H9 (cell line): ENCODE data around the gene WDR54. TPM values are rescaled to one million over a fixed set of nuclear protein-coding genes. Genes with fewer than 3 reads are reported as not detected.

ENCODE experiments used
- DNase-seq: peaks from one replicate; pipeline ENCODE4 v3.0.0-alpha.2; 2017
- H2AFZ ChIP-seq: one replicate; pipeline ENCODE4 v1.6.1; 2013; ENCODE audit warnings: mild to moderate bottlenecking, low read length, control low read depth, moderate library complexity
- H2AK5ac ChIP-seq: 2 replicates; pipeline ENCODE4 v1.6.1; 2013; ENCODE audit warnings: low read length, control low read depth, mixed read lengths; ENCODE audit not compliant: insufficient read length
- H2BK120ac ChIP-seq: one replicate; pipeline ENCODE4 v1.6.1; 2013; ENCODE audit warnings: low read depth, mild to moderate bottlenecking, low read length, control low read depth, inconsistent platforms; ENCODE audit not compliant: poor library complexity, severe bottlenecking
- H2BK12ac ChIP-seq: 2 replicates; pipeline ENCODE4 v1.6.1; 2013; ENCODE audit warnings: low read length, control low read depth, mixed read lengths, low read depth; ENCODE audit not compliant: insufficient read length
- H2BK15ac ChIP-seq: 2 replicates; pipeline ENCODE4 v1.6.1; 2013; ENCODE audit warnings: low read depth, low read length, control low read depth
- H2BK20ac ChIP-seq: one replicate; pipeline ENCODE4 v1.6.1; 2013; ENCODE audit warnings: low read depth, mild to moderate bottlenecking, low read length, control low read depth, inconsistent platforms; ENCODE audit not compliant: poor library complexity, severe bottlenecking
- H2BK5ac ChIP-seq: 2 replicates; pipeline ENCODE4 v1.6.1; 2013; ENCODE audit warnings: low read length, control low read depth, mixed read lengths; ENCODE audit not compliant: insufficient read length
- H3K14ac ChIP-seq: 2 replicates; pipeline ENCODE4 v1.6.1; 2013; ENCODE audit warnings: low read length, control low read depth; ENCODE audit not compliant: insufficient read depth
- H3K18ac ChIP-seq: 2 replicates; pipeline ENCODE4 v1.6.1; 2013; ENCODE audit warnings: low read depth, mild to moderate bottlenecking, mixed read lengths, low read length, control low read depth; ENCODE audit not compliant: insufficient read length
- H3K23ac ChIP-seq: 2 replicates; pipeline ENCODE4 v1.6.1; 2013; ENCODE audit warnings: low read length, control low read depth, mixed read lengths, low read depth; ENCODE audit not compliant: insufficient read length
- H3K23me2 ChIP-seq: 2 replicates; pipeline ENCODE4 v1.6.1; 2013; ENCODE audit warnings: low read depth, mild to moderate bottlenecking, mixed read lengths, low read length, control low read depth; ENCODE audit not compliant: insufficient read length, poor library complexity, severe bottlenecking
- H3K27ac ChIP-seq: 2 replicates; pipeline ENCODE4 v1.5.1; 2013; ENCODE audit warnings: low read length, control low read depth, mixed read lengths, low read depth; ENCODE audit not compliant: insufficient read length
- H3K27me3 ChIP-seq: 2 replicates; pipeline ENCODE4 v1.6.1; 2013; ENCODE audit warnings: low read length, control low read depth, inconsistent platforms; ENCODE audit not compliant: insufficient read depth
- H3K4ac ChIP-seq: 2 replicates; pipeline ENCODE4 v1.6.1; 2013; ENCODE audit warnings: low read depth, mild to moderate bottlenecking, control low read depth, inconsistent platforms, low read length, moderate library complexity
- H3K4me1 ChIP-seq: 2 replicates; pipeline ENCODE4 v1.6.1; 2013; ENCODE audit warnings: low read length, control low read depth, inconsistent platforms; ENCODE audit not compliant: insufficient read depth
- H3K4me2 ChIP-seq: 2 replicates; pipeline ENCODE4 v1.6.1; 2013; ENCODE audit warnings: low read length, control low read depth, mixed read lengths; ENCODE audit not compliant: insufficient read length, insufficient read depth
- H3K56ac ChIP-seq: 2 replicates; pipeline ENCODE4 v1.6.1; 2013; ENCODE audit warnings: low read depth, mild to moderate bottlenecking, mixed read lengths, low read length, control low read depth; ENCODE audit not compliant: insufficient read length
- H3K79me1 ChIP-seq: 2 replicates; pipeline ENCODE4 v1.6.1; 2013; ENCODE audit warnings: low read depth, mild to moderate bottlenecking, moderate library complexity, low read length, control low read depth, inconsistent platforms; ENCODE audit not compliant: insufficient read depth, poor library complexity, severe bottlenecking
- H3K79me2 ChIP-seq: 2 replicates; pipeline ENCODE4 v1.6.1; 2013; ENCODE audit warnings: low read length, control low read depth, inconsistent platforms; ENCODE audit not compliant: insufficient read depth
- H3K9ac ChIP-seq: 2 replicates; pipeline ENCODE4 v1.6.1; 2013; ENCODE audit warnings: low read length, control low read depth, mixed read lengths; ENCODE audit not compliant: insufficient read length; ENCODE audit errors: extremely low read depth
- H3K9me3 ChIP-seq: one replicate; pipeline ENCODE4 v1.6.1; 2013; ENCODE audit warnings: low read depth, low read length, inconsistent platforms; ENCODE audit not compliant: control insufficient read depth
- H3T11ph ChIP-seq: one replicate; pipeline ENCODE4 v1.6.1; 2013; ENCODE audit warnings: mild to moderate bottlenecking, low read length, control low read depth, inconsistent platforms
- H4K20me1 ChIP-seq: one replicate; pipeline ENCODE4 v1.6.1; 2013; ENCODE audit not compliant: control insufficient read depth, insufficient read length, insufficient read depth
- H4K5ac ChIP-seq: 2 replicates; pipeline ENCODE4 v1.6.1; 2013; ENCODE audit warnings: low read depth, mild to moderate bottlenecking, mixed read lengths, low read length, control low read depth; ENCODE audit not compliant: insufficient read length
- H4K8ac ChIP-seq: replicated peaks from 2 replicates; pipeline ENCODE4 v1.6.1; 2013; ENCODE audit warnings: low read length, control low read depth, mixed read lengths, low read depth; ENCODE audit not compliant: insufficient read length
- H4K91ac ChIP-seq: 2 replicates; pipeline ENCODE4 v1.6.1; 2013; ENCODE audit warnings: low read depth, mild to moderate bottlenecking, moderate library complexity, mixed read lengths, low read length, control low read depth; ENCODE audit not compliant: insufficient read length
- H3K27ac Mint-ChIP-seq, 3 experiments: 2 replicates in 2 of 3; 3 replicates in 1 of 3; pipeline ENCODE4 v1.8.0; 2020 to 2021; ENCODE audit warnings: mixed read lengths in 3 of 3, mild to moderate bottlenecking in 1 of 3, moderate library complexity in 1 of 3
- H3K27me3 Mint-ChIP-seq: 2 replicates; pipeline ENCODE4 v1.8.0; 2021; ENCODE audit warnings: low read depth, mild to moderate bottlenecking, moderate library complexity, mixed read lengths
- H3K36me3 Mint-ChIP-seq, 3 experiments: 2 replicates in 2 of 3; 3 replicates in 1 of 3; pipeline ENCODE4 v1.8.0; 2020 to 2021; ENCODE audit warnings: low read depth in 3 of 3, mixed read lengths in 3 of 3; ENCODE audit not compliant: insufficient read depth in 1 of 3
- H3K4me1 Mint-ChIP-seq, 2 experiments: 2 replicates each; pipeline ENCODE4 v1.8.0; 2020; ENCODE audit warnings: mixed read lengths in 2 of 2
- H3K4me3 Mint-ChIP-seq, 2 experiments: 2 replicates in 1 of 2; 3 replicates in 1 of 2; pipeline ENCODE4 v1.8.0; 2020 to 2021; ENCODE audit warnings: mild to moderate bottlenecking in 2 of 2, mixed read lengths in 2 of 2, moderate library complexity in 1 of 2
- H3K9me3 Mint-ChIP-seq, 2 experiments: 2 replicates in 1 of 2; 3 replicates in 1 of 2; pipeline ENCODE4 v1.8.0; 2020; ENCODE audit warnings: mild to moderate bottlenecking in 2 of 2, mixed read lengths in 2 of 2, moderate library complexity in 1 of 2
- CTCF ChIP-seq: fragments of 200-600 bp; sonication (generic); conservative IDR thresholded peaks from 3 replicates; pipeline ENCODE4 v1.8.0; 2021; ENCODE audit warnings: antibody characterized with exemption, mild to moderate bottlenecking
- WGBS: extraction: QIAGEN DNeasy Blood & Tissue Kit; methylation state at CpG from one replicate; pipeline ENCODE4 v1.1.7; 2013; ENCODE audit warnings: missing lambda C conversion rate, low lambda C conversion rate, mixed read lengths; ENCODE audit not compliant: insufficient read length; ENCODE audit errors: extremely low coverage; 5-methylcytosine and 5-hydroxymethylcytosine counted together
- total RNA-seq: library from RNA; stranded (reverse); gene quantifications from 2 replicates; pipeline ENCODE4 v1.2.1, GENCODE V29; 2021

The WDR54 gene
- total RNA-seq, 1 experiment from 2014 or later, result 66.4 TPM

- Histone ChIP-seq H3K79me1 (no peaks in the 10 kb centered on the region), H3K56ac (no peak overlapping the region), H3K23me2 (peaks cover 9% of the 10 kb centered on the region), H4K5ac (no peak overlapping the region), H2AFZ (no peak overlapping the region), H4K20me1 (no peaks in the 10 kb centered on the region), H2BK5ac (no peak overlapping the region), H3K27me3 (no peaks in the 10 kb centered on the region), H3K4me2 (no peak overlapping the region), H3K27ac (no peak overlapping the region), H3T11ph (no peak overlapping the region), H3K14ac (no peak overlapping the region), H3K79me2 (no peaks in the 10 kb centered on the region), H3K9me3 (no peaks in the 10 kb centered on the region), H2AK5ac (no peak overlapping the region), H3K4ac (no peak overlapping the region), H2BK120ac (no peak overlapping the region), H2BK12ac (no peak overlapping the region), H4K8ac (no peak overlapping the region), H3K18ac (no peak overlapping the region), H4K91ac (no peak overlapping the region), H3K4me1 (no peaks in the 10 kb centered on the region), H3K23ac (no peak overlapping the region), H3K9ac (no peak overlapping the region), H2BK20ac (no peak overlapping the region), H2BK15ac (no peak overlapping the region)
- DNase-seq, result no peak
- Mint-ChIP-seq H3K4me1 (peaks cover 5 to 22% of the 10 kb centered on the region in 2 experiments; a peak in 3 of 4 replicates), H3K9me3 (no peaks in the 10 kb centered on the region; a peak in 1 of 5 replicates), H3K4me3 (no peak overlapping the region), H3K27ac (no peak overlapping the region), H3K27me3 (peaks cover 32% of the 10 kb centered on the region), H3K36me3 (peaks cover 0 to 1% (median 0%) of the 10 kb centered on the region in 3 experiments; a peak in 5 of 7 replicates)
- no CpG with 5 or more reads among the region's 6 CpGs for WGBS
- no peak for TF ChIP-seq CTCF
Observed at GRCh38 chr2:74417763-74418162, 3.8 kb upstream of the WDR54 start.
